HepG2 (cell line): ENCODE data around the gene GLI3. TPM values are rescaled to one million over a fixed set of nuclear protein-coding genes. Genes with fewer than 3 reads are reported as not detected.

ENCODE experiments used
- ATAC-seq: fragments of 200-7000 bp; cut with Tn5 transposase; 3 replicates; pipeline ENCODE4 v1.9.1; 2020; ENCODE audit warnings: mild to moderate bottlenecking, moderate library complexity
- BruUV-seq: library from RNA; stranded (reverse); fragments of 400-500 nt; replicated peaks from 2 replicates; lab custom pipeline; 2021; lab: Mats Ljungman, UMichigan
- CTCF ChIA-PET: fragments of 300-600 bp; formaldehyde crosslinking; extraction: SDS; loops from one replicate; lab custom pipeline; 2021; ENCODE audit warnings: low total read pairs, inconsistent platforms, low intra/inter-chr PET ratio; lab: Yijun Ruan, JAX
- POLR2A ChIA-PET: fragments of 350-600 bp; sonication (Branson Sonifier 250); formaldehyde crosslinking; loops from one replicate; lab custom pipeline; 2020; ENCODE audit warnings: antibody characterized with exemption, inconsistent platforms; lab: Yijun Ruan, JAX
- DNase-seq: peaks from one replicate; pipeline ENCODE4 v3.0.0-alpha.2; 2015; ENCODE audit warnings: low spot score
- FAIRE-seq: peaks from 3 replicates; lab custom pipeline; 2011; peaks lifted over from hg19 to GRCh38; lab: Jason Lieb, UNC
- H2AFZ ChIP-seq: one replicate; pipeline ENCODE4 v1.6.1; 2011; ENCODE audit warnings: low read length, inconsistent platforms
- H3K27ac ChIP-seq: fragments of 300-600 bp; 3 replicates; pipeline ENCODE4 v1.8.0; 2011; ENCODE audit warnings: mixed run types, mild to moderate bottlenecking, mixed read lengths, low read length, inconsistent platforms; ENCODE audit not compliant: insufficient read depth; ENCODE audit errors: extremely low read length
- H3K27me3 ChIP-seq, 2 experiments: fragments of 200-600 bp in 1 of 2; 2 replicates in 1 of 2; 3 replicates in 1 of 2; pipeline versions ENCODE4 v1.6.0 to v1.8.0; 2011; ENCODE audit warnings: low read length in 2 of 2, mild to moderate bottlenecking in 2 of 2, moderate library complexity in 2 of 2, inconsistent platforms in 1 of 2; ENCODE audit not compliant: insufficient read depth in 2 of 2, control insufficient read depth in 1 of 2
- H3K36me3 ChIP-seq, 2 experiments: fragments of 200-600 bp in 1 of 2; replicated peaks in 1 of 2; 2 replicates in 1 of 2; 3 replicates in 1 of 2; pipeline versions ENCODE4 v1.5.1 to v1.8.0; 2011; ENCODE audit warnings: low read length in 2 of 2, inconsistent platforms in 1 of 2; ENCODE audit not compliant: insufficient read depth in 2 of 2, control insufficient read depth in 1 of 2
- H3K4me1 ChIP-seq: 2 replicates; pipeline ENCODE4 v1.5.1; 2012; ENCODE audit warnings: low read length, inconsistent platforms; ENCODE audit not compliant: insufficient read depth
- H3K4me2 ChIP-seq: 2 replicates; pipeline ENCODE4 v1.6.0; 2011; ENCODE audit warnings: low read depth, low read length, inconsistent platforms
- H3K4me3 ChIP-seq, 3 experiments: fragments of 200-600 bp in 1 of 3; sonication (generic), shearing (Covaris generic) in 1 of 3; replicated peaks in 1 of 3; 2 replicates each; pipeline ENCODE4 v1.5.1; 2011 to 2016; ENCODE audit warnings: low read length in 3 of 3, inconsistent platforms in 2 of 3, low read depth in 2 of 3, mild to moderate bottlenecking in 2 of 3, control low read depth in 1 of 3, mixed read lengths in 1 of 3; ENCODE audit not compliant: insufficient read depth in 1 of 3
- H3K79me2 ChIP-seq: one replicate; pipeline ENCODE4 v1.6.1; 2011; ENCODE audit warnings: low read length, inconsistent platforms; ENCODE audit not compliant: insufficient read depth
- H3K9ac ChIP-seq: 2 replicates; pipeline ENCODE4 v1.6.0; 2011; ENCODE audit warnings: mild to moderate bottlenecking, low read depth, low read length, inconsistent platforms; ENCODE audit not compliant: insufficient read depth
- H3K9me3 ChIP-seq: 2 replicates; pipeline ENCODE4 v1.5.1; 2012; ENCODE audit warnings: mild to moderate bottlenecking, low read length
- H4K20me1 ChIP-seq: 2 replicates; pipeline ENCODE4 v1.6.0; 2011; ENCODE audit warnings: inconsistent platforms, mild to moderate bottlenecking, low read length, moderate library complexity; ENCODE audit not compliant: insufficient read depth
- JARID2 ChIP-seq: sonication (generic); formaldehyde crosslinking; IDR thresholded peaks from 2 replicates; pipeline ENCODE4 v1.8.1; 2023; ENCODE audit warnings: missing genetic modification reagents, inconsistent platforms; ENCODE audit not compliant: insufficient replicate concordance
- MYNN ChIP-seq: sonication (generic); formaldehyde crosslinking; IDR thresholded peaks from 2 replicates; pipeline ENCODE4 v1.4.0; 2020; ENCODE audit warnings: mild to moderate bottlenecking, low read depth, missing genetic modification reagents
- RCOR2 ChIP-seq: IDR thresholded peaks from 2 replicates; pipeline ENCODE4 v1.6.1; 2016; ENCODE audit warnings: missing biosample characterization, missing genetic modification reagents
- U2AF1 ChIP-seq: fragments of 200-400 bp; formaldehyde crosslinking; optimal IDR thresholded peaks from 2 replicates; pipeline ENCODE3; 2017; ENCODE audit warnings: mild to moderate bottlenecking, low read depth, low read length
- ZNF180 ChIP-seq: sonication (generic); formaldehyde crosslinking; IDR thresholded peaks from 2 replicates; pipeline ENCODE4 v1.4.0; 2020; ENCODE audit warnings: low read depth, missing genetic modification reagents, borderline replicate concordance
- ZNF256 ChIP-seq: sonication (generic); formaldehyde crosslinking; conservative IDR thresholded peaks from 2 replicates; pipeline ENCODE4 v1.4.0; 2020; ENCODE audit warnings: missing genetic modification reagents
- ZNF431 ChIP-seq: sonication (generic); formaldehyde crosslinking; IDR thresholded peaks from 2 replicates; pipeline ENCODE4 v1.9.0; 2022; ENCODE audit warnings: missing genetic modification reagents, low read depth, mild to moderate bottlenecking, borderline replicate concordance
- ZNF547 ChIP-seq: sonication (generic); formaldehyde crosslinking; IDR thresholded peaks from 2 replicates; pipeline ENCODE4 v1.5.1; 2020; ENCODE audit warnings: mild to moderate bottlenecking, missing genetic modification reagents
- in situ Hi-C: cut with HindIII; loops from 2 replicates; pipeline ENCODE4 v1.10.0; 2017; ENCODE audit warnings: low pct_unique_long_range_greater_than_20kb; ENCODE audit not compliant: extremely low pct_ligation_motif_present
- intact Hi-C: fragments of 100-400 bp; cut with micrococcal nuclease; formaldehyde crosslinking; loops from one replicate; pipeline ENCODE4 v1.10.0; 2022; ENCODE audit not compliant: unreplicated experiment
- polyA plus RNA-seq, 8 experiments: library from polyadenylated mRNA; depleted of rRNA in 3 of 8; stranded (reverse) in 7 of 8; unstranded in 1 of 8; fragments of >200 nt; fragmentation: Illumina TruSeq in 4 of 8; extraction: Trizol in 4 of 8; gene quantifications; 2 replicates each; pipeline versions ENCODE4 v1.2.1 to v1.2.3, GENCODE V29; 2011 to 2016; ENCODE audit warnings: low read depth in 4 of 8, missing spikeins in 1 of 8, mixed read lengths in 1 of 8; ENCODE audit not compliant: insufficient read depth in 1 of 8
- total RNA-seq, 5 experiments: library from RNA; depleted of rRNA; stranded (reverse); fragments of >200 nt; fragmentation: Illumina TruSeq; extraction: Trizol; gene quantifications; 2 replicates each; pipeline ENCODE4 v1.2.3, GENCODE V29; 2016; ENCODE audit warnings: low read depth in 1 of 5
- TF ChIP-seq, protein P1 (sequence below), 2 experiments: sonication (generic) in 1 of 2; formaldehyde crosslinking in 1 of 2; IDR thresholded peaks; 2 replicates each; pipeline versions ENCODE4 v1.4.0 to v1.6.1; 2018 to 2020; ENCODE audit warnings: missing genetic modification reagents in 2 of 2, borderline replicate concordance in 1 of 2, low read depth in 1 of 2, mild to moderate bottlenecking in 1 of 2, missing biosample characterization in 1 of 2
- TF ChIP-seq, protein P2 (sequence below): sonication (generic); formaldehyde crosslinking; IDR thresholded peaks from 2 replicates; pipeline ENCODE4 v1.8.0; 2022; ENCODE audit warnings: missing genetic modification reagents, mild to moderate bottlenecking, moderate library complexity, borderline replicate concordance
- TF ChIP-seq, protein P3 (sequence below): sonication (generic); formaldehyde crosslinking; IDR thresholded peaks from 2 replicates; pipeline ENCODE4 v1.4.0; 2020; ENCODE audit warnings: missing genetic modification reagents
- TF ChIP-seq, protein P4 (sequence below): sonication (generic); formaldehyde crosslinking; IDR thresholded peaks from 2 replicates; pipeline ENCODE4 v1.5.1; 2020; ENCODE audit warnings: missing genetic modification reagents, mild to moderate bottlenecking, borderline replicate concordance
- TF ChIP-seq, protein P5 (sequence below): sonication (generic); formaldehyde crosslinking; IDR thresholded peaks from 2 replicates; pipeline ENCODE4 v1.4.0; 2020; ENCODE audit warnings: low read depth, mild to moderate bottlenecking, missing genetic modification reagents

GLI3 gene
- total and polyA plus RNA-seq, 2 of the 13 experiments (the other 11 are each of a cell fraction or from before 2014, with no cell fraction given), result not detected

DNA sequence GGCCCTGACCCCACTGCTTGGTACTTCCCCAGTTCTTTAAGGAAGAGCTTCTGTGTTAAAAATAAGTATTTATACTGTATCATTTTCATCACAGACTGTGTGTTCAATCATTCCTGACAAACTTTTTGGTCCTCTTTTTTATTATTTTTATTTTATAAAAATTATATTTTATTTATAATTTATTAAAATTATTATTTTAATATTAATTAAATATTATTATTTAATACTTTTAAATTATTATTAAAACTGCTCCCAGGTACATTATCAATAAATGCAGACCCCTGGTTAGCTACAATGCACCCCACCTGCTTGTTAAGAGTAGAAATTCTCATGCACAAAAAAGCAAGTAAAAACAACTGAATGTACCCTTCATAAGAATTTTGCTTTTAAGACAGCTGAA is 172.0 kb downstream of the GLI3 start:
- ChIA-PET POLR2A (no interaction called here), CTCF (no interaction called here)
- Histone ChIP-seq H3K9me3 (no peaks in the 10 kb centered on the region), H3K4me2 (no peak overlapping the region), H3K4me1 (no peaks in the 10 kb centered on the region), H3K9ac (no peak overlapping the region), H4K20me1 (no peaks in the 10 kb centered on the region), H2AFZ (no peak overlapping the region), H3K79me2 (no peaks in the 10 kb centered on the region), H3K4me3 (no peak overlapping the region), H3K36me3 (no peaks in the 10 kb centered on the region), H3K27me3 (0 out of 5 replicates have a peak, but pooled peaks cover 0 to 4% of the 10 kb centered on the region in 2 experiments), H3K27ac (no peak overlapping the region)
- in situ Hi-C loops (no loop called here), intact Hi-C loops (no loop called here)
- no peak for ATAC-seq
- TF ChIP-seq ZNF547 (CRISPR knock-in tag), result no peak
- TF ChIP-seq, protein P1, sequence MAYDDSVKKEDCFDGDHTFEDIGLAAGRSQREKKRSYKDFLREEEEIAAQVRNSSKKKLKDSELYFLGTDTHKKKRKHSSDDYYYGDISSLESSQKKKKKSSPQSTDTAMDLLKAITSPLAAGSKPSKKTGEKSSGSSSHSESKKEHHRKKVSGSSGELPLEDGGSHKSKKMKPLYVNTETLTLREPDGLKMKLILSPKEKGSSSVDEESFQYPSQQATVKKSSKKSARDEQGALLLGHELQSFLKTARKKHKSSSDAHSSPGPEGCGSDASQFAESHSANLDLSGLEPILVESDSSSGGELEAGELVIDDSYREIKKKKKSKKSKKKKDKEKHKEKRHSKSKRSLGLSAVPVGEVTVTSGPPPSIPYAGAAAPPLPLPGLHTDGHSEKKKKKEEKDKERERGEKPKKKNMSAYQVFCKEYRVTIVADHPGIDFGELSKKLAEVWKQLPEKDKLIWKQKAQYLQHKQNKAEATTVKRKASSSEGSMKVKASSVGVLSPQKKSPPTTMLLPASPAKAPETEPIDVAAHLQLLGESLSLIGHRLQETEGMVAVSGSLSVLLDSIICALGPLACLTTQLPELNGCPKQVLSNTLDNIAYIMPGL (CRISPR knock-in tag; IDR thresholded peaks at IDR 0.05; ENCODE audit: borderline replicate concordance in 1 of 2, low read depth in 1 of 2), result no peak
- TF ChIP-seq U2AF1, result no peak
- no peak for TF ChIP-seq MYNN (CRISPR knock-in tag)
- TF ChIP-seq, protein P2, sequence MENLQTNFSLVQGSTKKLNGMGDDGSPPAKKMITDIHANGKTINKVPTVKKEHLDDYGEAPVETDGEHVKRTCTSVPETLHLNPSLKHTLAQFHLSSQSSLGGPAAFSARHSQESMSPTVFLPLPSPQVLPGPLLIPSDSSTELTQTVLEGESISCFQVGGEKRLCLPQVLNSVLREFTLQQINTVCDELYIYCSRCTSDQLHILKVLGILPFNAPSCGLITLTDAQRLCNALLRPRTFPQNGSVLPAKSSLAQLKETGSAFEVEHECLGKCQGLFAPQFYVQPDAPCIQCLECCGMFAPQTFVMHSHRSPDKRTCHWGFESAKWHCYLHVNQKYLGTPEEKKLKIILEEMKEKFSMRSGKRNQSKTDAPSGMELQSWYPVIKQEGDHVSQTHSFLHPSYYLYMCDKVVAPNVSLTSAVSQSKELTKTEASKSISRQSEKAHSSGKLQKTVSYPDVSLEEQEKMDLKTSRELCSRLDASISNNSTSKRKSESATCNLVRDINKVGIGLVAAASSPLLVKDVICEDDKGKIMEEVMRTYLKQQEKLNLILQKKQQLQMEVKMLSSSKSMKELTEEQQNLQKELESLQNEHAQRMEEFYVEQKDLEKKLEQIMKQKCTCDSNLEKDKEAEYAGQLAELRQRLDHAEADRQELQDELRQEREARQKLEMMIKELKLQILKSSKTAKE (CRISPR knock-in tag), result no peak
- TF ChIP-seq RCOR2, result no peak
- TF ChIP-seq, protein P3, sequence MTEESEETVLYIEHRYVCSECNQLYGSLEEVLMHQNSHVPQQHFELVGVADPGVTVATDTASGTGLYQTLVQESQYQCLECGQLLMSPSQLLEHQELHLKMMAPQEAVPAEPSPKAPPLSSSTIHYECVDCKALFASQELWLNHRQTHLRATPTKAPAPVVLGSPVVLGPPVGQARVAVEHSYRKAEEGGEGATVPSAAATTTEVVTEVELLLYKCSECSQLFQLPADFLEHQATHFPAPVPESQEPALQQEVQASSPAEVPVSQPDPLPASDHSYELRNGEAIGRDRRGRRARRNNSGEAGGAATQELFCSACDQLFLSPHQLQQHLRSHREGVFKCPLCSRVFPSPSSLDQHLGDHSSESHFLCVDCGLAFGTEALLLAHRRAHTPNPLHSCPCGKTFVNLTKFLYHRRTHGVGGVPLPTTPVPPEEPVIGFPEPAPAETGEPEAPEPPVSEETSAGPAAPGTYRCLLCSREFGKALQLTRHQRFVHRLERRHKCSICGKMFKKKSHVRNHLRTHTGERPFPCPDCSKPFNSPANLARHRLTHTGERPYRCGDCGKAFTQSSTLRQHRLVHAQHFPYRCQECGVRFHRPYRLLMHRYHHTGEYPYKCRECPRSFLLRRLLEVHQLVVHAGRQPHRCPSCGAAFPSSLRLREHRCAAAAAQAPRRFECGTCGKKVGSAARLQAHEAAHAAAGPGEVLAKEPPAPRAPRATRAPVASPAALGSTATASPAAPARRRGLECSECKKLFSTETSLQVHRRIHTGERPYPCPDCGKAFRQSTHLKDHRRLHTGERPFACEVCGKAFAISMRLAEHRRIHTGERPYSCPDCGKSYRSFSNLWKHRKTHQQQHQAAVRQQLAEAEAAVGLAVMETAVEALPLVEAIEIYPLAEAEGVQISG, result no peak
- no peak for TF ChIP-seq ZNF256
- TF ChIP-seq, protein P4, sequence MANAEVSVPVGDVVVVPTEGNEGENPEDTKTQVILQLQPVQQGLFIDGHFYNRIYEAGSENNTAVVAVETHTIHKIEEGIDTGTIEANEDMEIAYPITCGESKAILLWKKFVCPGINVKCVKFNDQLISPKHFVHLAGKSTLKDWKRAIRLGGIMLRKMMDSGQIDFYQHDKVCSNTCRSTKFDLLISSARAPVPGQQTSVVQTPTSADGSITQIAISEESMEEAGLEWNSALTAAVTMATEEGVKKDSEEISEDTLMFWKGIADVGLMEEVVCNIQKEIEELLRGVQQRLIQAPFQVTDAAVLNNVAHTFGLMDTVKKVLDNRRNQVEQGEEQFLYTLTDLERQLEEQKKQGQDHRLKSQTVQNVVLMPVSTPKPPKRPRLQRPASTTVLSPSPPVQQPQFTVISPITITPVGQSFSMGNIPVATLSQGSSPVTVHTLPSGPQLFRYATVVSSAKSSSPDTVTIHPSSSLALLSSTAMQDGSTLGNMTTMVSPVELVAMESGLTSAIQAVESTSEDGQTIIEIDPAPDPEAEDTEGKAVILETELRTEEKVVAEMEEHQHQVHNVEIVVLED (CRISPR knock-in tag), result no peak
- TF ChIP-seq ZNF180 (CRISPR knock-in tag), result no peak
- no peak for TF ChIP-seq ZNF431 (CRISPR knock-in tag)
- TF ChIP-seq JARID2 (CRISPR knock-in tag), result no peak
- TF ChIP-seq, protein P5, sequence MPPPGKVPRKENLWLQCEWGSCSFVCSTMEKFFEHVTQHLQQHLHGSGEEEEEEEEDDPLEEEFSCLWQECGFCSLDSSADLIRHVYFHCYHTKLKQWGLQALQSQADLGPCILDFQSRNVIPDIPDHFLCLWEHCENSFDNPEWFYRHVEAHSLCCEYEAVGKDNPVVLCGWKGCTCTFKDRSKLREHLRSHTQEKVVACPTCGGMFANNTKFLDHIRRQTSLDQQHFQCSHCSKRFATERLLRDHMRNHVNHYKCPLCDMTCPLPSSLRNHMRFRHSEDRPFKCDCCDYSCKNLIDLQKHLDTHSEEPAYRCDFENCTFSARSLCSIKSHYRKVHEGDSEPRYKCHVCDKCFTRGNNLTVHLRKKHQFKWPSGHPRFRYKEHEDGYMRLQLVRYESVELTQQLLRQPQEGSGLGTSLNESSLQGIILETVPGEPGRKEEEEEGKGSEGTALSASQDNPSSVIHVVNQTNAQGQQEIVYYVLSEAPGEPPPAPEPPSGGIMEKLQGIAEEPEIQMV, result no peak
- no peak for FAIRE-seq
- BruUV-seq, result no TSS peak
- DNase-seq, result no peak
